DND-41 (cell line): Measurements from ENCODE around the gene PLEKHA3.

Experiments
- ATAC-seq: fragments of 200-7000 bp; cut with Tn5 transposase; 3 replicates; pipeline ENCODE4 v1.9.1; 2021; ENCODE audit warnings: low read depth; ENCODE audit not compliant: insufficient read depth
- DNase-seq: peaks from one replicate; pipeline ENCODE4 v3.0.0-alpha.2; 2020
- H2AFZ ChIP-seq: 2 replicates; pipeline ENCODE4 v1.6.0; 2012; ENCODE audit warnings: low read depth, low read length
- H3K27ac ChIP-seq: 2 replicates; pipeline ENCODE4 v1.5.1; 2012; ENCODE audit warnings: low read length, inconsistent platforms
- H3K27me3 ChIP-seq: fragments of 200-600 bp; sonication (generic); 2 replicates; pipeline ENCODE4 v1.6.0; 2012; ENCODE audit warnings: low read length, mild to moderate bottlenecking, inconsistent platforms; ENCODE audit not compliant: insufficient read depth, poor library complexity
- H3K36me3 ChIP-seq: 2 replicates; pipeline ENCODE4 v1.5.1; 2012; ENCODE audit warnings: low read length, inconsistent platforms; ENCODE audit not compliant: insufficient read depth
- H3K4me1 ChIP-seq: 2 replicates; pipeline ENCODE4 v1.5.1; 2012; ENCODE audit warnings: mild to moderate bottlenecking, low read length; ENCODE audit not compliant: insufficient read depth
- H3K4me2 ChIP-seq: 2 replicates; pipeline ENCODE4 v1.6.0; 2012; ENCODE audit warnings: mild to moderate bottlenecking, moderate library complexity, low read length, inconsistent platforms; ENCODE audit not compliant: insufficient read depth
- H3K4me3 ChIP-seq, 2 experiments: fragments of 200-600 bp in 1 of 2; shearing (Covaris generic) in 1 of 2; 2 replicates each; pipeline ENCODE4 v1.5.1; 2012 to 2016; ENCODE audit warnings: inconsistent platforms in 2 of 2, low read length in 2 of 2, mild to moderate bottlenecking in 2 of 2, low read depth in 1 of 2, moderate library complexity in 1 of 2
- H3K79me2 ChIP-seq: 2 replicates; pipeline ENCODE4 v1.6.0; 2012; ENCODE audit warnings: low read length, inconsistent platforms; ENCODE audit not compliant: insufficient read depth
- H3K9ac ChIP-seq: 2 replicates; pipeline ENCODE4 v1.6.0; 2012; ENCODE audit warnings: low read depth, mild to moderate bottlenecking, inconsistent platforms, low read length, moderate library complexity
- H3K9me3 ChIP-seq: 2 replicates; pipeline ENCODE4 v1.5.1; 2012; ENCODE audit warnings: low read length, moderate library complexity, mild to moderate bottlenecking, inconsistent platforms; ENCODE audit not compliant: insufficient read depth, severe bottlenecking
- H4K20me1 ChIP-seq: 2 replicates; pipeline ENCODE4 v1.6.0; 2012; ENCODE audit warnings: low read length; ENCODE audit not compliant: insufficient read depth
- CTCF ChIP-seq: IDR thresholded peaks from 2 replicates; pipeline ENCODE4 v1.5.1; 2012; ENCODE audit warnings: borderline replicate concordance, low read length, moderate library complexity, mild to moderate bottlenecking; ENCODE audit not compliant: poor library complexity, severe bottlenecking; ENCODE audit errors: extremely low read depth
- EZH2 ChIP-seq: IDR thresholded peaks from 3 replicates; pipeline ENCODE4 v1.6.1; 2012; ENCODE audit warnings: borderline replicate concordance, low read depth, mild to moderate bottlenecking, moderate library complexity, low read length, inconsistent platforms; ENCODE audit not compliant: severe bottlenecking

PLEKHA3 gene

GRCh38 chr2:178506524-178506923, 26.3 kb downstream of the PLEKHA3 start:
- H3K36me3 ChIP-seq = peaks cover 60% of the 10 kb centered on the region
- no peaks in the 10 kb centered on the region for H3K4me1 ChIP-seq
- H3K9ac ChIP-seq = no peak overlapping the region
- H3K4me2 ChIP-seq = no peak overlapping the region
- ATAC-seq = no peak
- no peak for DNase-seq
- H2AFZ ChIP-seq = no peak overlapping the region
- H3K27ac ChIP-seq = no peak overlapping the region
- no peaks in the 10 kb centered on the region for H3K9me3 ChIP-seq
- TF ChIP-seq CTCF (no peak), EZH2 (no peak)
- no peaks in the 10 kb centered on the region for H4K20me1 ChIP-seq
- H3K79me2 ChIP-seq = no peaks in the 10 kb centered on the region
- no peaks in the 10 kb centered on the region for H3K27me3 ChIP-seq
- H3K4me3 ChIP-seq = no peak overlapping the region

GRCh38 chr2:178506949-178507348, 26.7 kb downstream of the PLEKHA3 start:
- Histone ChIP-seq H3K4me1 (no peaks in the 10 kb centered on the region), H3K79me2 (no peaks in the 10 kb centered on the region), H3K9ac (no peak overlapping the region), H4K20me1 (no peaks in the 10 kb centered on the region), H3K27me3 (no peaks in the 10 kb centered on the region), H3K4me2 (no peak overlapping the region), H3K36me3 (peaks cover 55% of the 10 kb centered on the region), H3K27ac (no peak overlapping the region), H3K4me3 (no peak overlapping the region), H3K9me3 (no peaks in the 10 kb centered on the region), H2AFZ (no peak overlapping the region)
- ATAC-seq = no peak
- DNase-seq = no peak
- TF ChIP-seq EZH2 (no peak), CTCF (no peak)

DNA sequence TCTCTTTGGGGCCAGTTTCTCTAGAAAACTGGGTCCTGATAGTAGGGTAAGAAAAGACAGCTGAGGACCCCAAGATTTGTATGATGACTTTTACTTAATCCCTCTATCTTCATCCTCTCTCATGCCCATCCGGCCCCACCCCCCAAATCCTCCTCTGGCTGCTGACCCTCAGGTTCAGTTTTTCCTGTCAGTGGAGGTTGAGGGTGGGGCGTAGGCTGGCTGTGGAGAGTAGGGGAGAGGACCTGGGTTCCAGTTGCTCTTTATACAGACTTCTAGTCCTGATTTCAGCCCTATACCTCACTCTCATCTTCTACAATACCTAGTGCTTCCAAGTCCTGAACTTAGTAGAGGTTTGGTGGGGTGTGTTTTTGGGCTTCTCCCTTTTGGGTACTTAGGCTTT, 28.4 kb downstream of the PLEKHA3 start:
- ATAC-seq (no peak), DNase-seq (no peak)
- no peak overlapping the region for H3K9ac ChIP-seq
- H4K20me1 ChIP-seq = no peaks in the 10 kb centered on the region
- H3K27me3 ChIP-seq = no peaks in the 10 kb centered on the region
- TF ChIP-seq EZH2 (no peak), CTCF (no peak)
- H3K9me3 ChIP-seq = no peaks in the 10 kb centered on the region
- no peak overlapping the region for H3K27ac ChIP-seq
- no peak overlapping the region for H3K4me3 ChIP-seq
- H3K4me1 ChIP-seq = no peaks in the 10 kb centered on the region
- peaks cover 38% of the 10 kb centered on the region for H3K36me3 ChIP-seq
- no peaks in the 10 kb centered on the region for H3K79me2 ChIP-seq
- no peak overlapping the region for H3K4me2 ChIP-seq
- H2AFZ ChIP-seq = no peak overlapping the region

DNA sequence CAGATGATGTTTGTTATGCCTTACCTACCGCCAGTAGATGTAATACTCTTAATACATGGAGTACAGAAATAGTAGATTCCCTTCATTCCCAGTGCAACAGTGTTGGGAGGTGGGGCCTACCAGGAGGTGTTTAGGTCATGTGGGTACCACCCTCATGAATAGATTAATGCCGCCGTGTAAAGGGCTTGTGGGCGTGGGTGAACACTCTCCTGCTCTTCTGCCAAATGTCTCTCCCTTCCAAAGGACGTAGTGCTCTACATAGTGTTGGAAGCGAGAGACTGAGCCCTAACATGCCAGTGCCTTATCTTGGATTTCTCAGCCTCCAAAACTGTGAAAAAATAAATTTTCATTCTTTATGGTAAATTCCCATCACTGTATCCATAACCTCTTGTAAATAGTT, 30.1 kb downstream of the PLEKHA3 start:
- Histone ChIP-seq H3K9me3 (no peaks in the 10 kb centered on the region), H3K4me1 (no peaks in the 10 kb centered on the region), H3K9ac (no peak overlapping the region), H3K27me3 (no peaks in the 10 kb centered on the region), H3K4me2 (no peak overlapping the region), H2AFZ (no peak overlapping the region), H3K36me3 (peaks cover 22% of the 10 kb centered on the region), H3K4me3 (no peak overlapping the region), H4K20me1 (no peaks in the 10 kb centered on the region), H3K79me2 (no peaks in the 10 kb centered on the region), H3K27ac (no peak overlapping the region)
- ATAC-seq = no peak
- no peak for DNase-seq
- TF ChIP-seq CTCF (no peak), EZH2 (no peak)
